H1 (cell line): ENCODE results near the gene PRLH. TPM values are rescaled to one million over a fixed set of nuclear protein-coding genes. Genes with fewer than 3 reads are reported as not detected.

Experiments used
- CTCF ChIA-PET: fragments of 300-600 bp; sonication (Branson Sonifier 250); formaldehyde crosslinking; loops from one replicate; lab custom pipeline; 2021; ENCODE audit not compliant: partially characterized antibody; lab: Charles Lee
- POLR2A ChIA-PET: fragments of 300-600 bp; sonication (Branson Sonifier 250); formaldehyde crosslinking; loops from one replicate; lab custom pipeline; 2021; ENCODE audit warnings: inconsistent platforms; ENCODE audit not compliant: partially characterized antibody; lab: Charles Lee
- DNase-seq, 2 experiments: peaks; one replicate each; pipeline versions ENCODE4 v3.0.0 to v3.0.0-alpha.2; 2010 to 2022; ENCODE audit warnings: low spot score in 2 of 2, low read depth in 1 of 2, mixed read lengths in 1 of 2
- FAIRE-seq: peaks from 2 replicates; lab custom pipeline; 2011; peaks lifted over from hg19 to GRCh38; lab: Jason Lieb, UNC
- H2AFZ ChIP-seq: 2 replicates; pipeline ENCODE4 v1.8.1; 2012; ENCODE audit warnings: low read length, inconsistent platforms
- H2AK5ac ChIP-seq: 2 replicates; pipeline ENCODE4 v1.6.1; 2013; ENCODE audit warnings: low read depth, low read length
- H2BK120ac ChIP-seq: replicated peaks from 2 replicates; pipeline ENCODE3; 2013; ENCODE audit warnings: low read depth, low read length, inconsistent platforms
- H2BK12ac ChIP-seq: 2 replicates; pipeline ENCODE4 v1.6.1; 2013; ENCODE audit warnings: low read depth, low read length
- H2BK15ac ChIP-seq: 2 replicates; pipeline ENCODE4 v1.6.1; 2013; ENCODE audit warnings: low read length
- H2BK20ac ChIP-seq: 2 replicates; pipeline ENCODE4 v1.6.1; 2013; ENCODE audit warnings: low read length
- H2BK5ac ChIP-seq: 2 replicates; pipeline ENCODE4 v1.6.1; 2013; ENCODE audit warnings: low read depth, low read length
- H3K14ac ChIP-seq: 2 replicates; pipeline ENCODE4 v1.6.1; 2013; ENCODE audit warnings: inconsistent platforms; ENCODE audit not compliant: insufficient read length
- H3K18ac ChIP-seq: 2 replicates; pipeline ENCODE4 v1.6.1; 2013; ENCODE audit warnings: low read length; ENCODE audit errors: extremely low read depth
- H3K23ac ChIP-seq: 2 replicates; pipeline ENCODE4 v1.6.1; 2013; ENCODE audit warnings: inconsistent platforms; ENCODE audit not compliant: insufficient read length
- H3K23me2 ChIP-seq: 2 replicates; pipeline ENCODE4 v1.6.1; 2013; ENCODE audit warnings: low read depth, low read length
- H3K27ac ChIP-seq: 2 replicates; pipeline ENCODE4 v1.6.1; 2011; ENCODE audit warnings: low read depth, low read length, inconsistent platforms
- H3K27me3 ChIP-seq, 4 experiments: replicated peaks in 1 of 4; 1 replicate in 1 of 4; 2 replicates in 3 of 4; pipeline versions ENCODE4 v1.6.1 to v1.8.1; 2011 to 2013; ENCODE audit warnings: low read length in 3 of 4, mild to moderate bottlenecking in 3 of 4, inconsistent platforms in 2 of 4, mixed read lengths in 2 of 4, moderate library complexity in 1 of 4; ENCODE audit not compliant: control insufficient read depth in 3 of 4, insufficient read depth in 3 of 4; ENCODE audit errors: extremely low read depth in 1 of 4
- H3K36me3 ChIP-seq, 4 experiments: 2 replicates each; pipeline versions ENCODE4 v1.6.1 to v1.8.1; 2011 to 2013; ENCODE audit warnings: mild to moderate bottlenecking in 4 of 4, low read length in 3 of 4, moderate library complexity in 2 of 4, control low read depth in 1 of 4, inconsistent platforms in 1 of 4; ENCODE audit not compliant: insufficient read depth in 4 of 4, control insufficient read depth in 2 of 4
- H3K4ac ChIP-seq: replicated peaks from 2 replicates; pipeline ENCODE3; 2013; ENCODE audit warnings: low read length, low read depth, mixed read lengths, inconsistent platforms; ENCODE audit not compliant: insufficient read length
- H3K4me1 ChIP-seq, 4 experiments: replicated peaks in 1 of 4; 1 replicate in 1 of 4; 2 replicates in 3 of 4; pipeline versions ENCODE4 v1.6.1 to v1.8.1; 2011 to 2013; ENCODE audit warnings: low read length in 3 of 4, inconsistent platforms in 2 of 4, mixed read lengths in 1 of 4; ENCODE audit not compliant: insufficient read depth in 4 of 4, control insufficient read depth in 3 of 4
- H3K4me2 ChIP-seq, 2 experiments: 2 replicates each; pipeline versions ENCODE4 v1.6.1 to v1.8.1; 2011 to 2013; ENCODE audit warnings: low read depth in 2 of 2, low read length in 2 of 2, control low read depth in 1 of 2, inconsistent platforms in 1 of 2, mild to moderate bottlenecking in 1 of 2; ENCODE audit not compliant: insufficient read depth in 1 of 2
- H3K4me3 ChIP-seq, 4 experiments: fragments of 200-600, 300-600 bp in 1 of 4; sonication (generic), shearing (Covaris generic), sonication (Bioruptor Twin) in 1 of 4; 2 replicates each; pipeline versions ENCODE4 v1.5.1 to v1.8.1; 2011 to 2016; ENCODE audit warnings: low read length in 4 of 4, low read depth in 3 of 4, control low read depth in 2 of 4, inconsistent platforms in 2 of 4, mild to moderate bottlenecking in 2 of 4, mixed read lengths in 1 of 4, moderate library complexity in 1 of 4; ENCODE audit not compliant: insufficient read depth in 2 of 4; ENCODE audit errors: extremely low read depth in 1 of 4
- H3K56ac ChIP-seq: replicated peaks from 2 replicates; pipeline ENCODE3; 2013; ENCODE audit warnings: low read depth, mild to moderate bottlenecking, mixed read lengths, low read length, inconsistent platforms; ENCODE audit not compliant: insufficient read length
- H3K79me1 ChIP-seq: 2 replicates; pipeline ENCODE4 v1.6.1; 2013; ENCODE audit warnings: low read depth, low read length, control low read depth
- H3K79me2 ChIP-seq, 2 experiments: 2 replicates each; pipeline versions ENCODE4 v1.6.1 to v1.8.1; 2012 to 2013; ENCODE audit warnings: low read length in 2 of 2, mild to moderate bottlenecking in 2 of 2, inconsistent platforms in 1 of 2; ENCODE audit not compliant: insufficient read depth in 2 of 2, control insufficient read depth in 1 of 2
- H3K9ac ChIP-seq, 4 experiments: replicated peaks in 1 of 4; 1 replicate in 1 of 4; 2 replicates in 3 of 4; pipeline versions ENCODE4 v1.6.1 to v1.8.1; 2011 to 2013; ENCODE audit warnings: low read depth in 3 of 4, low read length in 3 of 4, control low read depth in 2 of 4, mild to moderate bottlenecking in 2 of 4, moderate library complexity in 2 of 4, inconsistent platforms in 1 of 4; ENCODE audit errors: extremely low read depth in 1 of 4
- H3K9me3 ChIP-seq, 2 experiments: 2 replicates each; pipeline versions ENCODE4 v1.6.1 to v1.8.1; 2012 to 2013; ENCODE audit warnings: mild to moderate bottlenecking in 2 of 2, moderate library complexity in 2 of 2, control low read depth in 1 of 2, inconsistent platforms in 1 of 2, low read depth in 1 of 2, low read length in 1 of 2, mixed read lengths in 1 of 2; ENCODE audit not compliant: insufficient read depth in 2 of 2
- H4K20me1 ChIP-seq, 2 experiments: replicated peaks in 1 of 2; 2 replicates each; pipeline versions ENCODE3 to v1.8.1; 2011 to 2013; ENCODE audit warnings: inconsistent platforms in 2 of 2, low read length in 2 of 2, mild to moderate bottlenecking in 1 of 2; ENCODE audit not compliant: insufficient read depth in 2 of 2, control insufficient read depth in 1 of 2
- H4K5ac ChIP-seq: 2 replicates; pipeline ENCODE4 v1.6.1; 2013; ENCODE audit warnings: low read length, low read depth, mixed read lengths, inconsistent platforms; ENCODE audit not compliant: insufficient read length
- H4K8ac ChIP-seq: 2 replicates; pipeline ENCODE4 v1.8.0; 2013; ENCODE audit warnings: mild to moderate bottlenecking, moderate library complexity, low read length, inconsistent platforms; ENCODE audit not compliant: insufficient read depth; ENCODE audit errors: extremely low read depth
- H4K91ac ChIP-seq: replicated peaks from 2 replicates; pipeline ENCODE3; 2013; ENCODE audit warnings: low read length, mixed read lengths, inconsistent platforms; ENCODE audit not compliant: insufficient read length
- CBX5 ChIP-seq: fragments of 300-800, 300-1000 bp; sonication (generic); IDR thresholded peaks from 2 replicates; pipeline ENCODE4 v1.7.1; 2016; ENCODE audit warnings: antibody characterized with exemption, low read length, low read depth
- CEBPB ChIP-seq: IDR thresholded peaks from 2 replicates; pipeline ENCODE4 v1.6.1; 2012; ENCODE audit warnings: low read depth, low read length
- CHD1 ChIP-seq: IDR thresholded peaks from 2 replicates; pipeline ENCODE4 v1.6.1; 2012; ENCODE audit warnings: low read depth, low read length, improper control_type of control experiment
- RFX5 ChIP-seq: IDR thresholded peaks from 2 replicates; pipeline ENCODE4 v1.6.1; 2011; ENCODE audit warnings: low read depth, low read length, improper control_type of control experiment, borderline replicate concordance
- YY1 ChIP-seq: IDR thresholded peaks from 2 replicates; pipeline ENCODE4 v1.6.1; 2011; ENCODE audit warnings: low read depth, mild to moderate bottlenecking, low read length
- WGBS, 2 experiments: shearing (Covaris generic) in 1 of 2; methylation state at CpG; one replicate each; pipeline versions ENCODE4 v1.1.6 to v1.1.7; 2013 to 2015; ENCODE audit warnings: low lambda C conversion rate in 2 of 2, mixed read lengths in 2 of 2, inconsistent platforms in 1 of 2, low coverage in 1 of 2, missing lambda C conversion rate in 1 of 2; ENCODE audit not compliant: insufficient replicate concordance in 2 of 2, insufficient coverage in 1 of 2, insufficient read length in 1 of 2; ENCODE audit errors: extremely low coverage in 1 of 2, missing lambda C conversion rate in 1 of 2; 5-methylcytosine and 5-hydroxymethylcytosine counted together
- polyA plus RNA-seq, 7 experiments: library from polyadenylated mRNA; depleted of rRNA in 3 of 7; stranded (reverse) in 5 of 7; unstranded in 2 of 7; fragments of >200 nt in 5 of 7; fragments of 200-250 nt in 2 of 7; gene quantifications; 1 replicate in 5 of 7; 2 replicates in 1 of 7; 4 replicates in 1 of 7; pipeline versions ENCODE4 v1.2.1 to v1.2.3, GENCODE V29; 2011 to 2013; ENCODE audit warnings: missing spikeins in 2 of 7, mixed read lengths in 2 of 7
- total RNA-seq: library from RNA; stranded (reverse); fragmentation: NEBNext Ultra II Directional; extraction: Animal tissue kit (Norgen Biotek cat#: 25700); gene quantifications from 2 replicates; pipeline ENCODE4 v1.2.1, GENCODE V29; 2021
- TF ChIP-seq, protein P1 (sequence below): IDR thresholded peaks from 2 replicates; pipeline ENCODE4 v1.6.1; 2012; ENCODE audit warnings: low read length, inconsistent platforms
- TF ChIP-seq, protein P2 (sequence below), 3 experiments: IDR thresholded peaks; 1 replicate in 2 of 3; 2 replicates in 1 of 3; pipeline versions ENCODE4 v1.5.1 to v1.6.1; 2011; ENCODE audit warnings: low read length in 3 of 3, mild to moderate bottlenecking in 3 of 3, inconsistent platforms in 2 of 3, low read depth in 1 of 3, moderate library complexity in 1 of 3; ENCODE audit not compliant: insufficient read depth in 1 of 3; ENCODE audit errors: control extremely low read depth in 1 of 3

PRLH gene
- total and polyA plus RNA-seq, 2 of the 8 experiments (the other 6 are each of a cell fraction or from before 2014, with no cell fraction given): not detected

DNA sequence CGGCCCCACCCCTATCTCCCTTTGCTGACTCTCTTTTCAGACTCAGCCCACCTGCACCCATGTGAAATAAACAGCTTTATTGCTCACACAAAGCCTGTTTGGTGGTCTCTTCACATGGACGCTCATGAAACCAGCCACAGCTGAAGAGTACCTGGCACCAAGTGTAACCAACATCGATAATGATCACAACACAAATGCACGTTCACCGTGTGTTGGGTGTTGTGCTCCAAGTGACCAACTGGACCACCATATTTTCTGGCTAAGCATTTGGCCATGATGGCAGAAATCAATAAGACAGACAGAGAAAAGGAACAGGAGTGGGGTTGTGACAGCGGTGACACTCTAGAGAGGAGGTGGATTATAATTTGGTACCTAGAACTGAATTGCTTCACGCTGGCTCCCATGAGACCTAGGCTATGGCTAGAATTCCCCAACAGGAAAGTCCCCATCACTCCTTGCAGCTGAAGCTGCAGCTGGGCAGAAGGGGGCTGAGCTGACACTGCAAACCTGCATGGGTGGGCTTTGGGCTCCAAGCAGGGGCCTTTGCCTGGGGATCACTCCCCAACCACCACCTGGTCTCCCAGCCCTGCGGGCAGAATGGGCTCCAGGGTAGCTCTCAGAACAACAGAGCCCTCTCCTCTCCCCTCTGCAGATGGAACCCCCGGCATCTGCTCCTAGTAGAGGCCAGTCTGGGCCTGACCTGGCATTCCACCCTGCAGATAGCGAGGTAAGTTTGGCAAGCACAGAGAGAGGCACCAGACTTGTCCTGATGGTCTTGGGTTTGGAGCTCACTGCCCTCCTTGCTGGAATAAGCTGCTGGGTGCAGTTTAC lies 46.4 kb downstream of the PRLH start:
- H3K4me2 ChIP-seq: no peak overlapping the region
- H3K27me3 ChIP-seq: no peaks in the 10 kb centered on the region; a peak in 1 of 7 replicates
- H3K23ac ChIP-seq: no peak overlapping the region
- peak overlapping the region; percentile 86 for H2BK12ac ChIP-seq
- H3K56ac ChIP-seq: no peak overlapping the region
- H4K20me1 ChIP-seq: no peaks in the 10 kb centered on the region
- peak overlapping the region; percentile 88; the same call in 1 of the 2 replicates for H2AK5ac ChIP-seq
- peak overlapping the region; percentile 93; the same call in 1 of the 2 replicates for H3K18ac ChIP-seq
- peak overlapping the region; percentile 97 for H2BK20ac ChIP-seq
- H3K36me3 ChIP-seq: no peaks in the 10 kb centered on the region
- no peak overlapping the region for H3K27ac ChIP-seq
- peak overlapping the region; percentile 97 for H2BK5ac ChIP-seq
- H3K4ac ChIP-seq: peak overlapping the region; percentile 92
- H4K91ac ChIP-seq: peak overlapping the region; percentile 99
- no peaks in the 10 kb centered on the region for H3K79me2 ChIP-seq
- H4K8ac ChIP-seq: no peak overlapping the region
- H3K4me1 ChIP-seq: peaks cover 9 to 21% (median 17%) of the 10 kb centered on the region in 4 experiments
- TF ChIP-seq CHD1 (no peak), CEBPB (no peak), RFX5 (no peak), CBX5 (no peak), YY1 (no peak)
- TF ChIP-seq, protein P1, sequence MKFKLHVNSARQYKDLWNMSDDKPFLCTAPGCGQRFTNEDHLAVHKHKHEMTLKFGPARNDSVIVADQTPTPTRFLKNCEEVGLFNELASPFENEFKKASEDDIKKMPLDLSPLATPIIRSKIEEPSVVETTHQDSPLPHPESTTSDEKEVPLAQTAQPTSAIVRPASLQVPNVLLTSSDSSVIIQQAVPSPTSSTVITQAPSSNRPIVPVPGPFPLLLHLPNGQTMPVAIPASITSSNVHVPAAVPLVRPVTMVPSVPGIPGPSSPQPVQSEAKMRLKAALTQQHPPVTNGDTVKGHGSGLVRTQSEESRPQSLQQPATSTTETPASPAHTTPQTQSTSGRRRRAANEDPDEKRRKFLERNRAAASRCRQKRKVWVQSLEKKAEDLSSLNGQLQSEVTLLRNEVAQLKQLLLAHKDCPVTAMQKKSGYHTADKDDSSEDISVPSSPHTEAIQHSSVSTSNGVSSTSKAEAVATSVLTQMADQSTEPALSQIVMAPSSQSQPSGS: no peak
- TF ChIP-seq, protein P2, sequence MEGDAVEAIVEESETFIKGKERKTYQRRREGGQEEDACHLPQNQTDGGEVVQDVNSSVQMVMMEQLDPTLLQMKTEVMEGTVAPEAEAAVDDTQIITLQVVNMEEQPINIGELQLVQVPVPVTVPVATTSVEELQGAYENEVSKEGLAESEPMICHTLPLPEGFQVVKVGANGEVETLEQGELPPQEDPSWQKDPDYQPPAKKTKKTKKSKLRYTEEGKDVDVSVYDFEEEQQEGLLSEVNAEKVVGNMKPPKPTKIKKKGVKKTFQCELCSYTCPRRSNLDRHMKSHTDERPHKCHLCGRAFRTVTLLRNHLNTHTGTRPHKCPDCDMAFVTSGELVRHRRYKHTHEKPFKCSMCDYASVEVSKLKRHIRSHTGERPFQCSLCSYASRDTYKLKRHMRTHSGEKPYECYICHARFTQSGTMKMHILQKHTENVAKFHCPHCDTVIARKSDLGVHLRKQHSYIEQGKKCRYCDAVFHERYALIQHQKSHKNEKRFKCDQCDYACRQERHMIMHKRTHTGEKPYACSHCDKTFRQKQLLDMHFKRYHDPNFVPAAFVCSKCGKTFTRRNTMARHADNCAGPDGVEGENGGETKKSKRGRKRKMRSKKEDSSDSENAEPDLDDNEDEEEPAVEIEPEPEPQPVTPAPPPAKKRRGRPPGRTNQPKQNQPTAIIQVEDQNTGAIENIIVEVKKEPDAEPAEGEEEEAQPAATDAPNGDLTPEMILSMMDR (IDR thresholded peaks at IDR 0.05; ENCODE audit: control extremely low read depth in 1 of 3, insufficient read depth in 1 of 3, low read depth in 1 of 3, low read length in 3 of 3): no peak
- peak overlapping the region; percentile 99 for H2BK120ac ChIP-seq
- no peaks in the 10 kb centered on the region for H3K9me3 ChIP-seq
- H3K79me1 ChIP-seq: no peaks in the 10 kb centered on the region
- ChIA-PET POLR2A (interaction anchor here (0.8 to 6.3 kb wide), 8 partner anchors 8 to 79 kb away, joined by 3 to 51 read pairs (median 18); partner anchors contain the start of genes LRRFIP1 and RAB17), CTCF (interaction anchor here (0.7 to 4.4 kb wide), 13 partner anchors 11 to 112 kb away, joined by 3 to 63 read pairs (median 6); no protein-coding TSS in a partner anchor)
- H3K4me3 ChIP-seq: no peak overlapping the region
- H4K5ac ChIP-seq: peak overlapping the region; percentile 79
- peak overlapping the region; percentile 25; the same call in 1 of the 2 replicates for H2BK15ac ChIP-seq
- 87% methylated on average over 10 of the region's 10 CpGs; no CpG with 5 or more reads in 1 of the 2 experiments for WGBS, 2 experiments
- FAIRE-seq (no peak), DNase-seq (no peak)
- H3K14ac ChIP-seq: no peak overlapping the region
- no peak overlapping the region for H2AFZ ChIP-seq
- no peaks in the 10 kb centered on the region for H3K23me2 ChIP-seq
- no peak overlapping the region; a peak in 1 of 7 replicates for H3K9ac ChIP-seq
